Progenitor cell of endocrine pancreas (in vitro differentiated cells): ENCODE data around the gene NAB1. TPM values are rescaled to one million over a fixed set of nuclear protein-coding genes. Genes with fewer than 3 reads are reported as not detected.
"Not testable (repeated sequence)": the region's sequence is repeated elsewhere in the genome, so short reads cannot be mapped to it uniquely, and the experiment has no call there.

ENCODE experiments used
- DNase-seq: peaks from one replicate; pipeline ENCODE4 v3.0.0; 2021; ENCODE audit warnings: low spot score; ENCODE audit not compliant: unreplicated experiment
- H3K27ac Mint-ChIP-seq: 2 replicates; pipeline ENCODE4 v1.8.0; 2021; ENCODE audit warnings: mild to moderate bottlenecking, moderate library complexity, mixed read lengths
- H3K27me3 Mint-ChIP-seq: 2 replicates; pipeline ENCODE4 v1.8.0; 2021; ENCODE audit warnings: mixed read lengths
- H3K36me3 Mint-ChIP-seq: 2 replicates; pipeline ENCODE4 v1.8.0; 2022; ENCODE audit warnings: mixed read lengths; ENCODE audit not compliant: insufficient read depth
- H3K4me1 Mint-ChIP-seq: 2 replicates; pipeline ENCODE4 v1.8.0; 2021; ENCODE audit warnings: low read depth, mixed read lengths
- H3K4me3 Mint-ChIP-seq: 2 replicates; pipeline ENCODE4 v1.8.0; 2021; ENCODE audit warnings: low read depth, mild to moderate bottlenecking, moderate library complexity, mixed read lengths
- H3K9me3 Mint-ChIP-seq: 2 replicates; pipeline ENCODE4 v1.8.0; 2021; ENCODE audit warnings: low read depth, mixed read lengths
- total RNA-seq: library from RNA; stranded (reverse); gene quantifications from 2 replicates; pipeline ENCODE4 v1.2.1, GENCODE V29; 2021
- TF ChIP-seq, protein P1 (sequence below): fragments of 200-600 bp; sonication (generic); IDR thresholded peaks from one replicate; pipeline ENCODE4 v1.5.0; 2021; ENCODE audit warnings: antibody characterized with exemption, mild to moderate bottlenecking; ENCODE audit not compliant: unreplicated experiment

The NAB1 gene
- total RNA-seq, 1 donor from 2014 or later: 64.1 TPM

DNA sequence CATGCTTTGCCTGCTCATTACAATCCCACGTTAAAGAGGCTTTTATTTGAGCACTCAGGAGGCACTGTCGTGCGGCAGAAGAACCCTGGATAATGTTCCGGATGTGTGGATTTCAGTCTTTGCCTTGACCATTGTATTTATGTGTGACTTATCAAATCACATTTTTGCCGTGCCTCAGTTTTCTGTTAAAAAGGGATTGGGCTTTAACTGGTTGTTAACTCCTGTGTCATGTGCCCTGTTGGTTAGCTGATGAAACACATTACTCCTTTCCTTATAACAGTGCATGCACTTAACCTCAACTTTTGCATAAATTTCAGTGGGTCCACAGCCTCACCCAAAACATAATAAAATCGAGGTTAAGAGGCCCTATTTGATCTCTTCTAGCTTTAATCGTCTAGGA is 52.7 kb downstream of the NAB1 start:
- TF ChIP-seq, protein P1, sequence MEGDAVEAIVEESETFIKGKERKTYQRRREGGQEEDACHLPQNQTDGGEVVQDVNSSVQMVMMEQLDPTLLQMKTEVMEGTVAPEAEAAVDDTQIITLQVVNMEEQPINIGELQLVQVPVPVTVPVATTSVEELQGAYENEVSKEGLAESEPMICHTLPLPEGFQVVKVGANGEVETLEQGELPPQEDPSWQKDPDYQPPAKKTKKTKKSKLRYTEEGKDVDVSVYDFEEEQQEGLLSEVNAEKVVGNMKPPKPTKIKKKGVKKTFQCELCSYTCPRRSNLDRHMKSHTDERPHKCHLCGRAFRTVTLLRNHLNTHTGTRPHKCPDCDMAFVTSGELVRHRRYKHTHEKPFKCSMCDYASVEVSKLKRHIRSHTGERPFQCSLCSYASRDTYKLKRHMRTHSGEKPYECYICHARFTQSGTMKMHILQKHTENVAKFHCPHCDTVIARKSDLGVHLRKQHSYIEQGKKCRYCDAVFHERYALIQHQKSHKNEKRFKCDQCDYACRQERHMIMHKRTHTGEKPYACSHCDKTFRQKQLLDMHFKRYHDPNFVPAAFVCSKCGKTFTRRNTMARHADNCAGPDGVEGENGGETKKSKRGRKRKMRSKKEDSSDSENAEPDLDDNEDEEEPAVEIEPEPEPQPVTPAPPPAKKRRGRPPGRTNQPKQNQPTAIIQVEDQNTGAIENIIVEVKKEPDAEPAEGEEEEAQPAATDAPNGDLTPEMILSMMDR: no peak
- Mint-ChIP-seq H3K4me1 (peaks cover 19% of the 10 kb centered on the region), H3K4me3 (no peak overlapping the region), H3K27me3 (peaks cover 3% of the 10 kb centered on the region), H3K36me3 (no peaks in the 10 kb centered on the region), H3K9me3 (no peaks in the 10 kb centered on the region), H3K27ac (no peak overlapping the region)
- DNase-seq: no peak

DNA sequence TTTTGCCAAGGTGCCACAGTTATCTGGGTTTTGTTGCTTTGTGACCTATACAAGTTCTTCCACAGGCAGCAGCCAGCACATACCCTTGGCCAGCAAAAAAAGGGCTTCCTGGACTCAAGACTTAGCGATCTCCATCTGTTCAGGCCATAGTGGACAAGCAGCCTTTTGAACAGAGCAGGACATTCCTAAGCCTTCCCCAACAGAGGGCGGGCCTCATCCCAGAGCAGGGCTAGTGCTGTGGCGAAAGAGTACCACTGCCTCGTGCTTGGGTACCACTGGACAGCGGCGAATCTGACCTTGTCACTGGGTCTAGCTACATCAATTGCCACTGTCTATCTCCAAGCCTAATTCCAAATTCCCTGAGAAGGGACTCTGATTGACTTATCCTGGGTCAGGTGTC is 56.4 kb downstream of the NAB1 start:
- peaks cover 2% of the 10 kb centered on the region for H3K36me3 Mint-ChIP-seq
- H3K27ac Mint-ChIP-seq: no peak overlapping the region
- TF ChIP-seq, protein P1: no peak
- peaks cover 4% of the 10 kb centered on the region for H3K4me1 Mint-ChIP-seq
- DNase-seq: no peak
- peaks cover 11% of the 10 kb centered on the region for H3K9me3 Mint-ChIP-seq
- peaks cover 3% of the 10 kb centered on the region for H3K27me3 Mint-ChIP-seq
- no peak overlapping the region for H3K4me3 Mint-ChIP-seq

DNA sequence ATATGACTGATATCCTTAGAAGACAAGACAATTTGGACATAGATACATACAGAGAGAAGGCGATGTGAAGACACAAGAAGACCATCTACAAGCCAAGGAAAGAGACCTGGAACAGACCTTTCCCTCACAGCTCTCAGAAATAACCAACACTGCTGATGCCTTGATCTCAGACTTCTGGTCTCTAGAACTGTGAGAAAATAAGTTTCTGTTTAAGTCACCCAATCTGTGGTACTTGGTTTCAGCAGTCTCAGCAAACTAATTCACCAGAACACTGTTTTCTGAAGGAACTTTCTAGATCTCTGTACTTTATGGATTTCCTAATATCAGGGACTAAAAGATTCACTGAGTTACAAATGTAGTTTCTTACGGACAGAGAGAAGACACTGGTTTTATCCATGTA is 58.8 kb downstream of the NAB1 start:
- no peak for DNase-seq
- Mint-ChIP-seq H3K4me3 (no peak overlapping the region), H3K27me3 (peaks cover 3% of the 10 kb centered on the region), H3K4me1 (no peaks in the 10 kb centered on the region), H3K27ac (no peak overlapping the region), H3K9me3 (peaks cover 11% of the 10 kb centered on the region), H3K36me3 (peaks cover 2% of the 10 kb centered on the region)
- TF ChIP-seq, protein P1: no peak

DNA sequence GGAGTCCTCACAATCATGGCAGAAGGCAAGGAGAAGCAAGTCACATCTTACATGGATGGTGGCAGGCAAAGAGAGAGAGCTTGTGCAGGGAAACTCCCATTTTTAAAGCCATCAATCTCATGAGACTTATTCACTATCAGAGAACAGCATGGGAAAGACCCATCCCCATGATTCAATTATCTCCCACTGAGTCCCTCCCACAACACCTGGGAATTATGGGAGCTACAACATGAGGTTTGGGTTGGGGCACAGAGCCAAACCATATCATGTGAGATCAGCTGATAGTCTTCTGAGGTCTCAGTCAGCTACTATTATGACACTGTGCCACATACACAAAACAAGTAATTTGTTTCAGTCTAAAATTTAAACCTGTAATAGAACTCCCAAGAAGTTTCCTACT is 59.8 kb downstream of the NAB1 start:
- DNase-seq, H3K4me3 Mint-ChIP-seq, H3K27ac Mint-ChIP-seq, H3K4me1 Mint-ChIP-seq, H3K36me3 Mint-ChIP-seq, H3K27me3 Mint-ChIP-seq: not testable (repeated sequence)
- peaks cover 11% of the 10 kb centered on the region for H3K9me3 Mint-ChIP-seq

DNA sequence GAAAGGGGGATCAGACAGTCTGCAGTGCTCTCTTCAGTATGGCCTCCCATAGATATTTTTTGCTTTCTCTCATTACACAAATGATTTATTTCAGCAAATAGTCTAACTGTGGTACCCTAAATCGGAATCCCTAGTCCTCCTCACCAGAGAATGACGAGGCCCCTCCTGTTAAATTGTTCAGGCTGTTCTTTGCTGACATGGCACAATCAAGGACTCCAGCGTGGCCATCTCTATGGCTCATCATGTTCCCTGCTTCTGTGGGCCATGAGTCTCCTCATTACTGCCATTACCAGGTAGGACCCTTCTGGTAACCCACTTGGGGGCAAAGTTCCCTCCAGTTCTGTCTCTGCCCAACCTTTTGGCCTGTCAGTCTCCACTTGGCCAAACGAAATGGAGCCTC is 62.2 kb downstream of the NAB1 start:
- no peak overlapping the region for H3K27ac Mint-ChIP-seq
- peaks cover 2% of the 10 kb centered on the region for H3K36me3 Mint-ChIP-seq
- no peaks in the 10 kb centered on the region for H3K4me1 Mint-ChIP-seq
- H3K9me3 Mint-ChIP-seq: peaks cover 12% of the 10 kb centered on the region
- TF ChIP-seq, protein P1: no peak
- no peaks in the 10 kb centered on the region for H3K27me3 Mint-ChIP-seq
- no peak for DNase-seq
- H3K4me3 Mint-ChIP-seq: no peak overlapping the region

DNA sequence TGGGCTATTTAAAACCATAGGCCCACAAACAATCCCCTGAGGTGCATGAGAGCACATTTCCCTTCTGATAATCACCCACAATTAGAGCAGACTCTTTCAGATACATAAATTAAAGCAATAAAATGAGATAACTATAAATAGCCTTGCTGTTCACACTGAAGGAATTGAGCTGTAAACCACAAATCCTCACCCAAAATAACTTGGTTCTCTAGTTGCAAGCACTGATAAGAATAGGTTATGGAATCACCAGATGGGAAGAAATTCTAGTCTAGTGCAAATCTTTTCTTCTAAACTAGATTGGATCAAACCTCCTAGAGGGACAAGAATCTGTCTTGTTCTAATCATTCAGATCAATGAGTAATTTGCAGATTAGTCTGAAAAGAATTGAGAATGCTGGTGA is 64.6 kb downstream of the NAB1 start:
- TF ChIP-seq, protein P1: no peak
- H3K4me1 Mint-ChIP-seq: no peaks in the 10 kb centered on the region
- H3K27ac Mint-ChIP-seq: no peak overlapping the region
- no peak for DNase-seq
- peaks cover under 1% of the 10 kb centered on the region for H3K36me3 Mint-ChIP-seq
- no peak overlapping the region for H3K4me3 Mint-ChIP-seq
- no peaks in the 10 kb centered on the region for H3K27me3 Mint-ChIP-seq
- peaks cover 9% of the 10 kb centered on the region for H3K9me3 Mint-ChIP-seq
